HG02852 (cell line): Measurements from ENCODE around the gene MROH2A.

ENCODE experiments used
- ATAC-seq: cut with Tn5 transposase; IDR thresholded peaks from one replicate; pipeline ENCODE4 v1.9.1; 2021; ENCODE audit warnings: mild to moderate bottlenecking, moderate library complexity; ENCODE audit not compliant: unreplicated experiment

MROH2A gene

DNA sequence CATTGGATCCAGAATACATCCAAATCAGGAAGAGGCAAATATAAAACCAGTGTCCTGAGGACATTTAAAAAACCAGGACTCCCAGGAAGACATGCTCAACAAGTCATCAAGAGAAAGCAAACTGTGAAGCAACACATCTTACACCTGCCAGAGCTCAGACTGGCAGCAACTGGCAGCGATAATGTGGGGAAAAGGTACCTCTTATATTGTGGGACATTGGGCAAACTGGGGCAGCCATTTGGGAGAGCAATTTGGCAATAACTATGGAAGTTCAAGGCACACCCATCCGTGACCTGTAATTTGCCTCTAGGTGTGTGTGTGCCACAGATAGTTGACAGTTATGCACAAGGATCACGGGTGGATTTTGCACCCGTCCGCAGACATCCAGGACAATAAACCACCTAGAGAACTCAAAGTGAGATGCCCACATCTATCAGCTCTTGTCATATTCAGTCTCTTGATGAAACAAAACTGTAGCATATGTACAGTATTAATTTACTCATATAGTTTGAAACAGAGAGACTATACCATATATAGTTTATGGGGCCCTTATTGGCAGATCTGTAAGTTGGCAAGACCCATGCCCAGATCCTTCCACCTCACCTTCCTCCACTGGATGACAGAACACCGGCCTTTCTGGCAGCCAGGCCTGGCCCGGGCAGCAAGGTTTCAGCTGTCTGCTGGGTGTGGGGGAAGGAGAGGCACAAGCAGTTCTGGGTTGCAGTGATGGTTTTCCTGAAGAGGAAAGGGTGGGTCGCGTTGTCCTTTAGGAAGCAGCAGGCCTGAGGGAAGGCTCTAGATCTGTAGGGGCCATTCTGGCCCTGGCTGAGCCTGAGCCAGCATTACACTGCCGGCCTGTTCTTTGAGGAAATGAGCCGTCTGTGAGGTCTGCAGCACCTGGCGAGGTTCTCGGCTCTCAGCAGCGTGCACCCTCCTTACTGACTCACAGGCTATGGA lies 57.4 kb downstream of the MROH2A start:
- ATAC-seq = no peak

DNA sequence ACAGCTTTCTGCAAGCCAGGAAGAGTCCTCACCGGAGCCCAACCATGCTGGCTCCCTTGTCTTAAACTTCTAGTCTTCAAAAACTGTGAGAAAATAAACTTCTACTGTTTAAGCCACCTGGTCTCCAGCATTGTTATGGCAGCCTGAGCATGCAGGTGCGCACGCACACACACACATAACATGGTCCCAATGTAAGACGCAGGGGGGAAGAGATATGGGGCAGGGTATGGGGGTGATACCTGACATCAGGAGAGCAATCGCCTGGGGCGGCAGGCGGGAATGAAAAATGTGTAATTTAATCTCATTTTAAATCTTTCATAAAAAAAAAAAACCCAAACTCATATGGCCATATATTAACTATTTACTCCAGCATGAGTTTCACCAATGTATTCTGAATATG lies 58.2 kb downstream of the MROH2A start:
- no peak for ATAC-seq

DNA sequence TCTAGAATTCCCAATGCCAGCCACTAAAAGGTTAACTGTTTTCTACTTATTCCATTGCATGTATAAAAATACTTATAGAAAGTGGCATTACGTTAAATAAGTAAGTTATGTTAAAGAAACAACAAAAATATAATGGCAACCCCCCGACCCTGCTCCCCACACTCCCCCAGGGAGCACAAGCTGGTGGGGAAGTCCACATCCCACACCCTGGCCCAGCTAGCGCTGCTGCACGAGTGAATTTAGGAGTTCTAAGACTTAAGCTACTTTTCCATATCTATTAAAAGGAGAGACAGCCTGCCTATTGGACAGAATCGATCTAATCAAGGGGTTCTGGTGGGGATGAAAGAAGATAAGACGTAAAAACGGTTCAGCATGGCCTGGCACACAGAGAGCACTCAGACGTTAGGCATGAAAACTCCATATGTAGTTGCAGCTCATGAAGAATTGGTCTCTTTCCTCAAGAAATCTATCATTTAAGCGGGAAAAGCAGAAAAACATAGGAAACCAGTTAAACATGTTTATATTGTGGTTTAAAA lies 59.6 kb downstream of the MROH2A start:
- ATAC-seq = no peak

DNA sequence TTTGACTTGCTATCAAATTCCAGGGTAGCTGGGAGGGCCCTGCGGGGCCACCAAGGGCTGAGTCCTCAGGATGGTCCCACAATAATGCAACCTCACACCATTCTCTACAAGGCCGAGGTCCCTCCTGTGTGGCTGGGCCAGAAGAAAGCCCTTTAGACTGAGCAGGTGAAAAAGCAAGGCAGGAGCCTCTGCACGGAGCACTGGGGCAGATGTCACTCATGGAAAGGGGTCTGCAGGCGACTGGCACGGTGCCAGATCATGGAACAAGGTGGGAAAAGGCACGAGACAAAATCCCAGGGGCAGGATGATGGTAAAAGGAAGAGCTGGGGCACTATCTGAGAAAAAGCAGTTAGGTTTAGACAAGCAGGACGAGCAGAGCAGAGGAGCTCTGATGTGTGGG lies 60.1 kb downstream of the MROH2A start:
- no peak for ATAC-seq

DNA sequence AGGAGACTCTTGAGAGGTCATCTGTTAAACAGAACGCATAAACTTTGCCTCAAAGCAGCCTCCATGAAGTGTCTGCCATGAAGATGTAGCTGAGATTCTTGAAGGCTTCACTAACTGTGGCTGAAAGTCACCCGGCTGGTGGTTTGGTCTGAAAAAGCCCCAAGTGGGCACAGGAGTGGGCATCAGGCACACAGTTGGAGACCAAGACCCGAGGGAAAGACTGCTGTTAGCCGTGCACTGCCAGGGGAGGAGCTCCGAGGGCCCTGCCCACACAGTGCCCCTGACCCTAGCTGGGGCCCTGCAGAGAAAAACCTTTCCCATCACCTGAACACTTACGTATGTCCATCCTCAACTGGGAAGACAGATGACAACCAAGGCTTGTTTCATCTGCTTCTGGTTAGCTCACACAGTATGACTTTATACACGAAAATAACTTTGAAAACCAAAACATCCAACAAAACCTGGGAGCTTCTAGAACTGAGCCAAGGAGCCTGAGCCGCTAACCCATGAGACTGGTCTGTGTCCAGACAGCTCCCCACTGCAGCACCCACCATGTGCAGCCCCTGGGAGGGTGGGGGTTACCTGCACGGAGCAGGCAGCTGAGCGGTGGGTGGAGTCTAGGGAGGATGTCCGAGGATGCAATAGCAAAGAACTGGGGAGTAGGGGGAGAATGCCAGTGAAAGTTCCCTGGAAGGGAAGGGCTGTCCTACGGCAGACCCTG lies 60.8 kb downstream of the MROH2A start:
- ATAC-seq = no peak

DNA sequence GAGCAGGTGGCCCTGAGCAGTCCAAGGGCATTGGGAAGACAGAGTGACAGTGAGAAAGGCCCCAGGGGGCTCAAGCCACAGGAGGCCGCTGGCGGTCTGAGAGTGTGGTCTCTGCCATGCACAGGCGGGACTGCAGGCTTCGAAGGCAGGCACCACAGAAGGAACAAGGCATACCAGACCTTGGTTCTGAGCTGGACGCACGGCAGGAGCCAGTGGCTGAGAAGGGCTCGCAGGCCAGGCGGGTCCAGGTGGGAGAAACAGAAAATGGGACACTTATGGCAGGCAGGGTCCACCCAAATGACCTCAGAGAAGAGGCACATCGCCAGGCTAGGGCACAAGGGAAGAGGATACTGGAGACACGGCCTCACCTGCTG lies 61.3 kb downstream of the MROH2A start:
- ATAC-seq = no peak

DNA sequence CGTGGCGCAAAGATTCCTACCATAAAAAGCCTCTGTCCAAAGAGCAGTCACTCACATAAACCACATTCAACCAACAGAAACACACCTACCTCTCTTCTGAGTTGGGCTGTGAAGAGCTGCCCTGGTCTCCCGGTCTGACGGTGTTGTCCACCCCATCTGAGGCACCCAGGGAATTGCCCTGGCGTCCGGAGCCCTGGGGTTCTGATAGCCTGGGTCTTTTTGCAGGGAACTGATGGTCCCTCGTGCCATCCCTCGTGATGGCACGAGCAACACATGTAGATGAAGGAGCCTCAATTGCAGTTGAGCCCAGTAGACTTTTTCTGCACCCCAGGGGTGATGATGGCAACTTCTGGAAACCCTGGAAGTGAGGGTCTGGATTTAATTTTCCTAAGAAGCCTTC lies 62.4 kb downstream of the MROH2A start:
- no peak for ATAC-seq

DNA sequence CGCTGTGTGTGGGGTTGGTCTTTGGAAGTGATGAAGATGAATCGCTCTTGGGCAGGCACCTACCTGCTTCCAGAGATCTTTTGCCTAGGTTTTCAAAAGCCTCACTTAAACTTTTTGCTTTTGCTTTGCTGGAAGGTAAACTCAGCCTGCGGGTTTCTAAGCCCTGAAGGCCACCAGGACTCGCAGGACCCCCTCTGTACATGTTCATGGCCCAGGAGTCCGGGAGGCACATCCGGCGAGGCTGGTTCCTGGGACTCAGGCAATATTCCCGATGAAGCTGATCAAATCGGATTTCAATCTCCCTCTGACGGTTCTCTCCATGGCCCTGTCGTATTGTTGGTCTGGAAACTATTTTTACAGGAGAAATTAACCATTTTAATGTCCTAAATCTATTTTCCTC lies 63.1 kb downstream of the MROH2A start:
- no peak for ATAC-seq

DNA sequence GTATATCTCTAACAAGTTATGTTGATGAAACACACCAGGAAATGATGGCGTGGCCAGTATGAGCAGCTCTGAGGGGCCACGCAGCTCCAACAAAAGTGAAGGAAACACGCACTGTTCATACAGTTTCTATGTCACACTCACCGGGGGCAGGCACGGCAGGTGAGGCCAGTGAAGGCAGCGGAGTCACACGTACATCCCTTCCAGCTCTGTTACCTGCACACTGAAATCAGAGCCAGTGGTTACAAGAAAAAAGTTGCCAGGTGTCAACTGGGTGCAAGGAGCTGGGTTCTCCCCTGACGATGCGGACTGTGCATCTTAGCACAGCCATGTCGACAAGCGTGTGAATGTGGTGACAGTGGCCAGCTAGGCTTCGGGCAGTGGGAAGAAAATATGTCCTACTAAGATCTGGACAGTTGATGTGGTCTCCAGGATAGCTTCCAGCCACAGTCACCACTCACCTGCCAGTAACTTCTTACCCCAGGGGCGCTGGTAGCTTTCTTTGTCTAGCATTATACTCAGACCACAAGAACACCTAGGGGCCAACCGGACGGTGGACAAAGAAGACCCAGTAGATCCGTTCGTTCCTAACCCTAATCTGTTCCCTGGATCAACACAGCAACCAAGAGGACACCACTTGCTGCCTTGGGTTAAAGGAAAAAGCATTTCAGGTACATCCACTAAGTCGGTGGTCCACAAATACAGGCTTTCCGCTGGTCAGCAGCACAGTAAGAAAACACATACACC lies 66.1 kb downstream of the MROH2A start:
- ATAC-seq = no peak

DNA sequence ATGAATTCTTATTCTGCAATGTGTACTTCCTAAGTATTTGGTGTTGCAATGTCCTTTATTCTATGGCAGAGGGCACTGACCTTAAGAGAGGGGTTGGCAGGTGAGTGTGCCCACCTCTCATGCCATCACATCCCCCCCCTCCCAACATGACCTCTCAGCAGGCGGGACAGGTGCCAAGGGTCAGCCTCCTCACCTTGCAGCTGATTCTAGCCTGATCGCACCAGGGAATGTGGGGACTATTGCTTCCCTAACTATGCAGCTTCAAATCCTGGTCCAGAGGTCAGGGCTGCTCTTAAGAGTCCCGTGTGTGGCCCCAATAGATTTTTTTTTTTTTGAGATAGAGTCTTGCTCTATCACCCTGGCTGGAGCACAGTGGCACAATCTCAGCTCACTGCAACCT lies 66.7 kb downstream of the MROH2A start:
- no peak for ATAC-seq

DNA sequence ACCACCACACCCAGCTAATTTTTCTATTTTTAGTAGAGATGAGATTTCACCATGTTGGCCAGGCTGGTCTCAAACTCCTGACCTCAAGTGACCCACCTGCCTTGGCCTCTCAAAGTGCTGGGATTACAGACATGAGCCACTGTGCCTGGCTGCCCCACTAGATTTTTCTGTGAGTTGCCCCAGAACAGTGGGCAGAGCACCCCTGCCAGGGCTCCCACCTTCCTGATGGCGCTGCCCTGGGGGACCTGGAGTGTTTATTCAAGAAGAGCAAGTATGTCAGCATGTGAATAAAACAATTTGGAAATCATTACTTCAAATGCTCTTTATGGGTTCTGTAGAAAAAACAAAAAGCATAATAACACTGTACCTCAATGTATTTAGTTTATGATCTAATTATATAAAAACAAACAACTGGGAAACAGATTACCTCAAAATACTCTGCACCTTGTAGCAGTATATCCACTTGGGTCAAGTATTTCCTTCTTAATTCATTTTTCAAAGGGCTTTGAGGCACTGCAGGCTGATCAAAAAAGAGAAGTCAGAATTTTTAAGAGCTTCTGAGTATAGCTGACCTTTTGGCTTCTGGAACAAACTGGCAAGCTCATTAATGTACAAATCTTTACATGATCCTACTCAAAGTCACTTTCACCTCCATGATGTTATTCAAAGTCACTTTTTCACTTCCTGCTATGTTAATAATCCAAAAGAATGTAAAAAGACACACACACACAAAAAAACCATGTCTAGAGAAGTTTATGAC lies 67.4 kb downstream of the MROH2A start:
- no peak for ATAC-seq

DNA sequence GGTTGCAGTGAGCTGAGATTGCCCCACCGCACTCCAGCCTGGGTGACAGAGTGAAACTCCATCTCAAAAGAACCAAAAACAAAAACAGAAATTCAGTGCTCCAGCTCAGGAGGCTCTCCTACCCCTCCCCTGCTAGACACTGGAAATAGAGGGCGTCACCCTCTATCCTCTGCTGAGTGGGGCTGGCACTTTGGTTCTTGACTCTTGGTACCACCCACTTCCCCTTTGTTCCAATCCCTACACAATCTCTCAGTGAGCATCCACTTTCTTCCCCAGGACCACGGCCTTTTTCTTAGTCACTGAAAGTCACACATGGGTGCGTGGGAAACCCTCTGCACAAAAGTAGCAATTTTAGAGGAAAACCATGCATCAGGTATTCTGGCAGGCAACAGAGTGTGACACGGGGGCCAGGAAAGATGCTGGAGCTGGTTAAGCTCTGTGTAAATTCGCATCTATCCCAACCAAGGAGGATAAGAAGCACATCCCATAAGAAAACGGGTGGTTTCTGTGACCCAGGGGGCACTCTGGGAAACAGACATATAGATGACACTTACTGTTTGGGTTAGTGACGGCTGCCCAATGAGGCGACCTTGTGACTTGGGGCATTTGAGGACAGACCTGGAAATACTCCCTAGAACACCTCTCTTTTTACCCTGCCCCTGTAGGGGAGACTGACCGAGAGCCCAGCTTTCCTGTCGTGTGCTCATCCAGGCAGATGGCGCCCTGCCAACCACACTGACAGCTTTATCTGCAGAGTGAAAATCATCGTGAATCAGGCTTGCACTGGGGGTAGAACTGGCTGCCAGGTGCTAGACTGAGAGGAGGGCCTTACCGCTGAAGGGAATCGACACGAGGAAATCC lies 68.5 kb downstream of the MROH2A start:
- no peak for ATAC-seq

DNA sequence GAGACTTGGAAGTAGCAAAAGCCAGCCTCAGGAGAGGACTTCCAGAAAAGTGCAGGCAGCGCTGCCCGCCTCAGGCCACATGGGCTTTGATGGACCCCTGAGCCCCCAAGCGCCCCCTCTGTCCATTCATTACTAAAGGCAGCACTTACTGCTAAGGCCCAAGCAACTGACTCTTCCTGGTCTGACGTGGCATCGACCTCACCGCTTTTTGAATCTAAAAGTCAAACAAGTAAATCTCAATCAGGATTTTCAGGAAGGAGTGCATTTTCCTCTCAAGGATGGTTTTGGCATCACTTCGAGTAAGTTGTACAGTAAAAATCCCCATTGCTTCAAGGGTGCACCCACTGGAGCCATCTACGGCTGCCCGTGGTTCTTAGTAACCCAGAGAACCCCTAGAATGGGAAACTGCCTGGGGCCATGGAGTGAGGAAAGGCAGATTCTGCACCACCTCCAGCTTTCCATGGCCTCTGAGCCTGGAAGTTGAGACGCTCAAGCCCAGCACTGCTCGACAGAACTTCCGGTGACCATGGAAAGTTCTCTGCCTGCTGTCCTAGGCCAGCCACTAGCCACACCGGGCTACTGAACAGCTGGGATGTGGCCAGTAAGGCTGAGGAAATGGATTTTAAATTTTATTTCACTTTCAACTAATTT lies 69.2 kb downstream of the MROH2A start:
- no peak for ATAC-seq

DNA sequence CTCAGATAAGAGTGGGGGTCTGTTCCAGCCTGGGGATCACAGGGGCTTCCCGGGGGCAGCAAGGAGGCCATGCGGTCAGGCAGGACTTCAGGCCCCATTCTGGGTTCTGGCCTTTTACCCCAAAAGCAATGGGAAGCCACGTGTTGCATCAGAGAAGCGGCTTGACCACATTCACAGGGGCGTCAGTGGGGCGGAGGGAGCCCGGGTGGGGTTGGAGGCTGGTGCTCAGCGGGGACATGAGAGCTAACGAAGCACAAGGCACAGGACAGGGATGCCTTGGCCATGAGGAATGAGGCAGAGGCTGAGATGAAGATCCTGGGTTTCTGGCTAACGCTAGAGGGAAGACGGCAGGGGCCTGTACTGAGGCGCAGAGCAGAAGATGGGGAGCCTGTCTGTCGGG lies 70.1 kb downstream of the MROH2A start:
- no peak for ATAC-seq

DNA sequence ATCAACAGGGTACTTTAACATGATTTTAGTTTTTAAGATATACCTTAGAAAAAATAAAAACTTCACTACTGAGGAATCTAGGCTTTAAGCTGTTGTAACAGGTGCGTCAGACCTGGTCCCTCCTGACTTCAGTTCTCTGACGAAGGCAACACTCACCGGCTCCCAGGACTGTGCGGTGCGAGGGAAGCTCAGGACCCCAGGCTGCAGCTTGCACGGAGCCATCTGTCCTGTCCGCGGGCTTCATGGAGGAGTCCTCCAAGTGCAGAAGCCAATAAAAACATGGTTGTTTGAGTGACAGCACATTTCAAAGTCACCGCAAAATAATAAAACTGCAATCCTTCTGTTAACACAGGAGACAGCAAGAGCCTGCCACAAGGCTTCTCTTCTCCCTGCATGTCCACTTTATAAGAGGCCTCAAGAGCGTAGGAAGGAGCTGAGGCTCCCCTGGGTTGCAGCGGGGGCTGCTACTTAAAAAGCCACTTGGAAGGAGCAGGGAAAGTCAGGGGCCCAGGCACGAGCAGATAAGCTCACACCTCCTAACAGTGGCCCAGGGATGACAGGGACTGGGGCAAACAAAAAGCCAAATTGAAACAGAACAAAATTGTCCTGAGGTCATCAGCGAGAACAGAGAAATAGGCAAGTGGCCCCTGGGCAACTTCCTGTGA lies 71.6 kb downstream of the MROH2A start:
- no peak for ATAC-seq

DNA sequence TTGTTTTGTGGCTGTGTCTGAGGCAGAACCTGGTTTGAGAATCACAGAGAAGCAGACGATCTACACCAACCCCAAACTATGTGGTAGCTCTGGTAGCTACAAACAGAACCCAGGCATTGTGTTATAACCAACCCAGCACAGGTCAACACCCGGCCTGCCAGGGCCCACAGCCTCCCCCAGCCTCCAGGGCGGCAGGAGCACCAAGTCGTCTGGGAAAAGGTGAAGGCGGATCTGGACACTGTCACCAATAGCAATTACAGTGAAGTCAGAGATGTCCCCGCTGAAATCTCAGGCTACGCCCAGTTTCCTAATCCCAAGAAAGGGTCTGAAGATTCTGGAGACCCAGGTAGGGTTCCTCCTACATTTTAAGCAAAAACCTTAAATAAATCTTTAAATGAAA lies 72.6 kb downstream of the MROH2A start:
- no peak for ATAC-seq

DNA sequence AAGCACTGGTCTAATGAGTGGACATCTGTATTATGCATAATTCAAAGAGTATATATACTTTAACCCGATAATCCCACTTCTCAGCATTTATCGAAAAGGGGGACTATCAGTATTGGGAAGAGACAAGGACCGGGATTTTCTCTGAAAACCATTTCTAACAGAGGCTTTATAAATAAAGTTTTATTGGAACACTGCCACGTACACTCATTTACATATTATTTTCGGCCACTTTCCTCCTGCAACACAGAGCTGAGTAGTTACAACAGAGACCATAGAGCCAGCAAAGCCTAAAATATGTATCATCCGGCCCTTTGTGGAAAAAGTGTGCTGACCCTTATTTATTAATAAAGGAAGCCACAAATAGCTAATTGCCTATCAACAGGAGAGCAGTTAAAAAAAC lies 73.0 kb downstream of the MROH2A start:
- ATAC-seq = no peak

DNA sequence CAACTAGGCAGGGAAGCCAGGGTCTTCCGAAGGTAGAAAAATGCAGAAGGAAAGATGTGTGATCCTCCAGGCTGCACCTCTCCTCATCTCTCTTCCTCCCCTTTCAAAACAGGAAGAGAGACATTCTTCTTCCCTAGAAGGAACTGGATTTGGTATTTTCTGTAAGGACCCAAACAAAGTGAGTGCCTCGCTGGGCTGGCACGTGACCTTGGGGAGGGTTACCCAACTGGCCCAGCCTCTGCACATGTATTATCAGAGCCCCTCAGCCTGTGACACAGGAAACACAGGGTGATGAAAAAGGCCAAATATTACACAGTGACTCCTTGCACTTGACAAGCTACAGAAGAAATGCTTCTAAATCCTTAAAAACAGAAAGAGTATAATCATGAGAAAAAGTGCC lies 73.9 kb downstream of the MROH2A start:
- ATAC-seq = no peak

DNA sequence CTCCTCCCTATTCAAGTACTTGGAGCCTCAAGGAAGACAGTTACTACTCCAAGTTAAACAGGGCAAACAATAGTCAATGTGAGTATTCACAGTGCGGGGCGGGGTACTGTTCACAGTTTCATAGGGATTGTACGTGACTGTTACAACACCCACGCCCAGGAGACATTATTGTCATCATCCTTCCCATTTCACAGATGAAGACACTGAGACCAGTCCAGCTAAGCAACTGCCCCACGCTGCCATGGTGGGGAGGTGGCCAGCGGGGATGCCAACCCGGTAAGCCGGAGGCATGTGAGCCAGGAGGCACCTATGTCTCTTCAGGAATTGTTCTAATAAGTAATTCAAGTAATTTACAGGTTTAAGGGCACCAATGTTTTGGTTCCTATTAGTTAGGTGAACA lies 75.2 kb downstream of the MROH2A start:
- no peak for ATAC-seq
